GM12878 (cell line): ENCODE data around the gene ZBTB3. TPM values are rescaled to one million over a fixed set of nuclear protein-coding genes. Genes with fewer than 3 reads are reported as not detected.

Source experiments
- ATAC-seq: fragments of 200-7000 bp; cut with Tn5 transposase; 3 replicates; pipeline ENCODE4 v1.9.1; 2020; ENCODE audit warnings: mild to moderate bottlenecking, moderate library complexity
- BruUV-seq: library from RNA; stranded (reverse); fragments of 400-500 nt; replicated peaks from 2 replicates; lab custom pipeline; 2021; lab: Mats Ljungman, UMichigan
- CTCF ChIA-PET: fragments of 300-600 bp; sonication (Branson Sonifier 250); formaldehyde crosslinking; extraction: SDS; loops from one replicate; lab custom pipeline; 2021; ENCODE audit warnings: inconsistent platforms; lab: Yijun Ruan, JAX
- POLR2A ChIA-PET: fragments of 350-600 bp; formaldehyde crosslinking; extraction: SDS; loops from one replicate; lab custom pipeline; 2021; ENCODE audit warnings: inconsistent platforms; lab: Charles Lee
- RAD21 ChIA-PET: fragments of 300-600 bp; sonication (Branson Sonifier 250); formaldehyde crosslinking; loops from one replicate; lab custom pipeline; 2023; ENCODE audit warnings: antibody characterized with exemption; ENCODE audit not compliant: unreplicated experiment; lab: Charles Lee
- SMC1A ChIA-PET: fragments of 300-600 bp; sonication (Branson Sonifier 250); formaldehyde crosslinking; loops from one replicate; lab custom pipeline; 2023; ENCODE audit not compliant: unreplicated experiment, uncharacterized antibody; lab: Charles Lee
- DNase-seq: peaks from one replicate; pipeline ENCODE4 v3.0.0-alpha.2; 2011; ENCODE audit warnings: low read depth, low spot score
- FAIRE-seq: peaks from 3 replicates; lab custom pipeline; 2011; peaks lifted over from hg19 to GRCh38; lab: Jason Lieb, UNC
- H2AFZ ChIP-seq: 2 replicates; pipeline ENCODE4 v1.6.0; 2011; ENCODE audit warnings: low read depth, low read length, control low read depth; ENCODE audit not compliant: control insufficient read depth
- H3K27ac ChIP-seq: 2 replicates; pipeline ENCODE4 v1.5.1; 2011; ENCODE audit warnings: control low read depth; ENCODE audit not compliant: control insufficient read depth, insufficient read depth
- H3K27me3 ChIP-seq, 2 experiments: replicated peaks in 1 of 2; 2 replicates each; pipeline versions ENCODE4 v1.6.0 to v1.6.1; 2011; ENCODE audit warnings: low read length in 1 of 2; ENCODE audit not compliant: control insufficient read depth in 2 of 2, insufficient read depth in 2 of 2
- H3K36me3 ChIP-seq, 2 experiments: 2 replicates each; pipeline ENCODE4 v1.5.1; 2011; ENCODE audit warnings: low read length in 1 of 2; ENCODE audit not compliant: control insufficient read depth in 2 of 2, insufficient read depth in 2 of 2
- H3K4me1 ChIP-seq: 2 replicates; pipeline ENCODE4 v1.6.1; 2011; ENCODE audit warnings: mild to moderate bottlenecking, low read length, moderate library complexity, mixed read lengths; ENCODE audit not compliant: control insufficient read depth, insufficient read depth
- H3K4me2 ChIP-seq: 2 replicates; pipeline ENCODE4 v1.6.0; 2011; ENCODE audit warnings: control low read depth; ENCODE audit not compliant: control insufficient read depth, insufficient read depth
- H3K4me3 ChIP-seq: fragments of 200-600 bp; sonication (generic); 2 replicates; pipeline ENCODE4 v1.5.1; 2016
- H3K79me2 ChIP-seq: 2 replicates; pipeline ENCODE4 v1.6.0; 2011; ENCODE audit warnings: low read length; ENCODE audit not compliant: control insufficient read depth, insufficient read depth
- H3K9ac ChIP-seq: 2 replicates; pipeline ENCODE4 v1.8.0; 2011; ENCODE audit warnings: low read length, control low read depth, mixed read lengths; ENCODE audit not compliant: control insufficient read depth, insufficient read depth
- H3K9me3 ChIP-seq: replicated peaks from 3 replicates; pipeline ENCODE4 v1.5.1; 2011; ENCODE audit warnings: mild to moderate bottlenecking, low read length; ENCODE audit not compliant: control insufficient read depth, insufficient read depth
- H4K20me1 ChIP-seq: 2 replicates; pipeline ENCODE4 v1.6.0; 2011; ENCODE audit not compliant: control insufficient read depth, insufficient read depth
- BRCA1 ChIP-seq: IDR thresholded peaks from 2 replicates; pipeline ENCODE4 v1.6.1; 2011; ENCODE audit warnings: low read depth, low read length, improper control_type of control experiment
- CHD1 ChIP-seq: IDR thresholded peaks from 2 replicates; pipeline ENCODE4 v1.6.1; 2012; ENCODE audit warnings: low read depth, low read length, improper control_type of control experiment
- CREM ChIP-seq: IDR thresholded peaks from 2 replicates; pipeline ENCODE4 v1.6.1; 2014; ENCODE audit warnings: antibody characterized with exemption, low read depth
- EZH2 ChIP-seq: IDR thresholded peaks from 2 replicates; pipeline ENCODE4 v1.6.1; 2012; ENCODE audit warnings: low read depth, mild to moderate bottlenecking, control low read depth, inconsistent platforms, low read length, borderline replicate concordance; ENCODE audit not compliant: control insufficient read depth
- FOXM1 ChIP-seq: IDR thresholded peaks from 2 replicates; pipeline ENCODE4 v1.6.1; 2012; ENCODE audit warnings: low read depth, mild to moderate bottlenecking, inconsistent platforms, low read length, moderate library complexity
- GATAD2B ChIP-seq: fragments of 450-650 bp; conservative IDR thresholded peaks from 2 replicates; pipeline ENCODE4 v1.6.1; 2017; ENCODE audit warnings: low read depth, mild to moderate bottlenecking, moderate library complexity
- MXI1 ChIP-seq: fragments of 150-350 bp; IDR thresholded peaks from 2 replicates; pipeline ENCODE4 v1.6.1; 2011; ENCODE audit warnings: low read depth, mild to moderate bottlenecking, inconsistent platforms, low read length, improper control_type of control experiment
- RAD51 ChIP-seq: fragments of 450-650 bp; IDR thresholded peaks from 2 replicates; pipeline ENCODE4 v1.6.1; 2016; ENCODE audit warnings: moderate library complexity, mild to moderate bottlenecking, inconsistent platforms
- RBBP5 ChIP-seq: fragments of 200-600 bp; sonication (generic); conservative IDR thresholded peaks from 2 replicates; pipeline ENCODE4 v1.6.1; 2016
- SMARCA5 ChIP-seq: fragments of 450-650 bp; IDR thresholded peaks from 2 replicates; pipeline ENCODE4 v1.6.1; 2017; ENCODE audit warnings: mild to moderate bottlenecking
- TAF1 ChIP-seq: IDR thresholded peaks from 2 replicates; pipeline ENCODE4 v1.6.1; 2011; ENCODE audit warnings: mild to moderate bottlenecking, low read depth, low read length, borderline replicate concordance
- YBX1 ChIP-seq: fragments of 450-650 bp; IDR thresholded peaks from 2 replicates; pipeline ENCODE4 v1.6.1; 2016; ENCODE audit warnings: antibody characterized with exemption
- ZNF274 ChIP-seq: IDR thresholded peaks from one replicate; pipeline ENCODE4 v1.8.0; 2011; ENCODE audit not compliant: insufficient read length, insufficient read depth
- ZZZ3 ChIP-seq: IDR thresholded peaks from 2 replicates; pipeline ENCODE4 v1.6.1; 2011; ENCODE audit warnings: low read depth; ENCODE audit not compliant: control insufficient read depth, insufficient read length
- WGBS: methylation state at CpG from one replicate; pipeline ENCODE4 v1.1.6; 2016; ENCODE audit warnings: low lambda C conversion rate; ENCODE audit not compliant: insufficient replicate concordance, insufficient coverage; ENCODE audit errors: missing lambda C conversion rate; 5-methylcytosine and 5-hydroxymethylcytosine counted together
- in situ Hi-C: fragments of 300-500 bp; cut with MboI; formaldehyde crosslinking; loops from 9 replicates; pipeline ENCODE4 v1.14.3; 2018; ENCODE audit warnings: mixed read lengths
- intact Hi-C: fragments of 100-400 bp; cut with micrococcal nuclease; formaldehyde crosslinking; loops from one replicate; pipeline ENCODE4 v1.14.2; 2022; ENCODE audit not compliant: unreplicated experiment
- polyA plus RNA-seq, 11 experiments: library from polyadenylated mRNA; depleted of rRNA in 4 of 11; unstranded in 6 of 11; stranded (reverse) in 5 of 11; fragments of >200 nt; fragmentation: Nextera tagmentation in 4 of 11; fragmentation: Illumina TruSeq in 1 of 11; extraction: Ambion mirVana in 4 of 11; extraction: Trizol in 1 of 11; gene quantifications; 1 replicate in 1 of 11; 2 replicates in 10 of 11; pipeline versions ENCODE4 v1.2.1 to v1.2.3, GENCODE V29; 2011 to 2016; ENCODE audit warnings: inconsistent platforms in 2 of 11, missing spikeins in 2 of 11, low read depth in 1 of 11
- total RNA-seq, 4 experiments: library from RNA; depleted of rRNA in 3 of 4; stranded (reverse); fragments of >200 nt in 3 of 4; fragmentation: Illumina TruSeq in 1 of 4; extraction: Trizol in 1 of 4; gene quantifications; 2 replicates each; pipeline versions ENCODE4 v1.2.1 to v1.2.3, GENCODE V29; 2013 to 2021
- TF ChIP-seq, protein P1 (sequence below): IDR thresholded peaks from 2 replicates; pipeline ENCODE4 v1.6.1; 2011; ENCODE audit warnings: borderline replicate concordance, low read depth, mild to moderate bottlenecking, moderate library complexity, mixed read lengths, low read length; ENCODE audit not compliant: insufficient read depth; ENCODE audit errors: extremely low read length

ZBTB3 gene
- total and polyA plus RNA-seq, 10 of the 15 experiments (the other 5 are each of a cell fraction or from before 2014, with no cell fraction given): 1.4 to 7.7 (median 4.8) TPM

DNA sequence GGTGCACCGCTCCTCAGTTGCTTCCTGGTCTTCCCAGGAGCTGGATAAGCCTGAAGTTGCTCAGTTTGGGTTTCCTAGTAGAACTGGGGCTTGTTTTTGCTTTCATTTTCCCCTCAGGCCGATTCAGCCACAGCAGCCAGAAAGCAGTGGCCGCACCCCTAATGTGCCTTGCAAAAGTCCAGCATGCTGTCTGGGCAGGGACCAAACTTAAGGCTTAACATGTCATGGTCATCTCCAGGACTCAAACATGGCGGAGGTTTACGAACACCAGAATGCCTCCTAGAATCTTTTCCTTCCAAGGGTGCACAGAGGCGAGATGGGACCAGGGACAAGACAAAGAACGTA, 44.0 kb downstream of the ZBTB3 start:
- ATAC-seq (peak; percentile 5), FAIRE-seq (no peak), DNase-seq (no peak)
- peak overlapping the region; percentile 90 for H3K9ac ChIP-seq
- intact Hi-C loops (no loop called here), in situ Hi-C loops (no loop called here)
- TSS peak; percentile 98 for BruUV-seq
- RAD21 ChIA-PET: interaction anchor here (0.5 to 1.8 kb wide), 7 partner anchors 17 to 153 kb away, joined by 3 to 8 read pairs (median 6); partner anchors contain the start of genes C11orf98, CSKMT, HNRNPUL2 and TUT1
- TF ChIP-seq GATAD2B (0 out of 2 replicates have a peak, but pooled peaks have one; percentile 11), FOXM1 (no peak), CHD1 (0 out of 2 replicates have a peak, but pooled peaks have one; percentile 8)
- no peaks in the 10 kb centered on the region for H4K20me1 ChIP-seq
- POLR2A ChIA-PET: interaction anchor here (0.5 to 7.6 kb wide), 16 partner anchors 17 to 151 kb away, joined by 3 to 79 read pairs (median 4); partner anchors contain the start of genes B3GAT3, C11orf98, CSKMT and HNRNPUL2
- H3K79me2 ChIP-seq: no peaks in the 10 kb centered on the region
- H2AFZ ChIP-seq: peak overlapping the region; percentile 84
- CTCF ChIA-PET: interaction anchor here (1.6 to 5.0 kb wide), 3 partner anchors 13 to 17 kb away, joined by 6 to 21 read pairs (median 6); partner anchors contain the start of genes HNRNPUL2 and TTC9C
- H3K4me2 ChIP-seq: peak overlapping the region; percentile 86
- H3K36me3 ChIP-seq: peaks cover 17 to 21% of the 10 kb centered on the region in 2 experiments
- peaks cover 42% of the 10 kb centered on the region for H3K4me1 ChIP-seq
- SMC1A ChIA-PET: interaction anchor here (1.1 to 5.3 kb wide), 7 partner anchors 14 to 153 kb away, joined by 3 to 26 read pairs (median 3); partner anchors contain the start of genes HNRNPUL2, MTA2 and TTC9C
- H3K27ac ChIP-seq: peak overlapping the region; percentile 88
- H3K4me3 ChIP-seq: peak overlapping the region; percentile 59
- no peaks in the 10 kb centered on the region for H3K9me3 ChIP-seq
- no peaks in the 10 kb centered on the region for H3K27me3 ChIP-seq
- 77% methylated on average over 7 of the region's 7 CpGs for WGBS

DNA sequence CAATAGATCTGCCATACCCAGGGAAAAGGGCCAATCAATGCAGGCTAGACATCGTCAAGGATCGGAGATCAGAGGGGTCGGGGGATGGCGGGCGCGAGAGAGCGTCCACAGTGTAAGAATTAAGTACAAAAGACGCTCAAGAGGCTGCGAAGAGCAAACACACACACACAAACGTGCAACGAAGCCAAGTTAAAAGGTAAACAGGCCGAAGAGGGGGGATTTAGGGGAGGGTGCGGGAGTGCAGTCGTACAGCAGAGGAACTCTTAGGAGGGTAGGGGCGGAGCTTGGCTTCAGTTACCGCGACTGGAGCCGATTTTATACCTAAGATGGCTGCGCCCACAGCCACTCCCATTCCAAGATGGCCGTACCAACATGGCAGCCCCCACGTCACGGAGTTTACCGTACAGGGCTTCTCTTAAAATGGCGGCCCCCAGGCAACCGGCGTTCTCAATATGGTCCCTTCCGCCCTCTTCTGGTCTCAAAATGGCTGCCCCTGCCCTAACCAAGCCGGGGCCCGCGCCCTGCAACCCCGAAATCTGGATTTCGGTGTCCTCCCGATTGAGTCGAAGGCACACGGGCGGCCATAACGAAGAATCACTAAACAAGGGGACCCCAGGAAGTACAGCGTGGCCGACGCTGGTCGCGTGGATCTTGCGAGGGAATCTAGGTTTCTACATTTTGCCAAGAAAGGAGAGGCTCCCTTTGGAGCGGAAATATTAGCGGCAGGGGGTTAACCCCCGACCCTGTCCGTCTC, 44.5 kb downstream of the ZBTB3 start:
- H3K36me3 ChIP-seq: peaks cover 17% of the 10 kb centered on the region in 2 experiments
- no TSS peak for BruUV-seq
- peak overlapping the region; percentile 90 for H3K9ac ChIP-seq
- H4K20me1 ChIP-seq: no peaks in the 10 kb centered on the region
- H3K9me3 ChIP-seq: no peaks in the 10 kb centered on the region
- no peaks in the 10 kb centered on the region for H3K27me3 ChIP-seq
- FAIRE-seq (peak; percentile 92), ATAC-seq (peak; percentile 89), DNase-seq (peak; percentile 91)
- H3K4me1 ChIP-seq: peaks cover 40% of the 10 kb centered on the region
- ChIA-PET POLR2A (interaction anchor here (0.5 to 7.6 kb wide), 20 partner anchors 18 to 152 kb away, joined by 3 to 79 read pairs (median 5); partner anchors contain the start of genes B3GAT3, C11orf98, CSKMT and HNRNPUL2), RAD21 (interaction anchor here (0.5 to 1.8 kb wide), 9 partner anchors 18 to 152 kb away, joined by 3 to 8 read pairs (median 4); partner anchors contain the start of genes C11orf98, CSKMT, HNRNPUL2 and TAF6L), CTCF (interaction anchor here (1.2 to 5.0 kb wide), 4 partner anchors 14 to 45 kb away, joined by 3 to 21 read pairs (median 6); partner anchors contain the start of genes HNRNPUL2, TTC9C and ZBTB3), SMC1A (interaction anchor here (0.6 to 5.3 kb wide), 8 partner anchors 14 to 152 kb away, joined by 3 to 26 read pairs (median 3); partner anchors contain the start of genes HNRNPUL2, MTA2, TAF6L and TTC9C)
- peak overlapping the region; percentile 93 for H2AFZ ChIP-seq
- intact Hi-C loops: loop anchor here (1.0 to 5.0 kb wide), 2 partner anchors 18 to 107 kb away; partner anchors contain the start of genes HNRNPUL2 and MTA2
- peak overlapping the region; percentile 98 for H3K4me2 ChIP-seq
- no peaks in the 10 kb centered on the region for H3K79me2 ChIP-seq
- H3K27ac ChIP-seq: peak overlapping the region; percentile 88
- H3K4me3 ChIP-seq: peak overlapping the region; percentile 83
- 2% methylated on average over 45 of the region's 47 CpGs for WGBS
- in situ Hi-C loops: no loop called here
- TF ChIP-seq ZNF274 (no peak), BRCA1 (no peak), ZZZ3 (no peak), GATAD2B (0 out of 2 replicates have a peak, but pooled peaks have one; percentile 43), YBX1 (no peak), TAF1 (peak; percentile 88), RAD51 (no peak), EZH2 (no peak), SMARCA5 (no peak), CREM (peak; percentile 84), RBBP5 (no peak), MXI1 (no peak; the same call in none of the 2 replicates)
- TF ChIP-seq, protein P1, sequence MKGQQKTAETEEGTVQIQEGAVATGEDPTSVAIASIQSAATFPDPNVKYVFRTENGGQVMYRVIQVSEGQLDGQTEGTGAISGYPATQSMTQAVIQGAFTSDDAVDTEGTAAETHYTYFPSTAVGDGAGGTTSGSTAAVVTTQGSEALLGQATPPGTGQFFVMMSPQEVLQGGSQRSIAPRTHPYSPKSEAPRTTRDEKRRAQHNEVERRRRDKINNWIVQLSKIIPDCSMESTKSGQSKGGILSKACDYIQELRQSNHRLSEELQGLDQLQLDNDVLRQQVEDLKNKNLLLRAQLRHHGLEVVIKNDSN: no peak
